H1 (cell line): ENCODE results near the gene FAM236A. TPM values are rescaled to one million over a fixed set of nuclear protein-coding genes. Genes with fewer than 3 reads are reported as not detected.
A peak's percentile ranks its signal among the peaks of the same experiment; 100 is the strongest.
"Not testable (repeated sequence)": the region's sequence is repeated elsewhere in the genome, so short reads cannot be mapped to it uniquely, and the experiment has no call there.

Experiments used
- CTCF ChIA-PET: fragments of 300-600 bp; sonication (Branson Sonifier 250); formaldehyde crosslinking; loops from one replicate; lab custom pipeline; 2021; ENCODE audit not compliant: partially characterized antibody; lab: Charles Lee
- POLR2A ChIA-PET: fragments of 300-600 bp; sonication (Branson Sonifier 250); formaldehyde crosslinking; loops from one replicate; lab custom pipeline; 2021; ENCODE audit warnings: inconsistent platforms; ENCODE audit not compliant: partially characterized antibody; lab: Charles Lee
- DNase-seq, 2 experiments: peaks; one replicate each; pipeline versions ENCODE4 v3.0.0 to v3.0.0-alpha.2; 2010 to 2022; ENCODE audit warnings: low spot score in 2 of 2, low read depth in 1 of 2, mixed read lengths in 1 of 2
- FAIRE-seq: peaks from 2 replicates; lab custom pipeline; 2011; peaks lifted over from hg19 to GRCh38; lab: Jason Lieb, UNC
- H2AFZ ChIP-seq: 2 replicates; pipeline ENCODE4 v1.8.1; 2012; ENCODE audit warnings: low read length, inconsistent platforms
- H2AK5ac ChIP-seq: 2 replicates; pipeline ENCODE4 v1.6.1; 2013; ENCODE audit warnings: low read depth, low read length
- H2BK120ac ChIP-seq: replicated peaks from 2 replicates; pipeline ENCODE3; 2013; ENCODE audit warnings: low read depth, low read length, inconsistent platforms
- H2BK12ac ChIP-seq: 2 replicates; pipeline ENCODE4 v1.6.1; 2013; ENCODE audit warnings: low read depth, low read length
- H2BK15ac ChIP-seq: 2 replicates; pipeline ENCODE4 v1.6.1; 2013; ENCODE audit warnings: low read length
- H2BK20ac ChIP-seq: 2 replicates; pipeline ENCODE4 v1.6.1; 2013; ENCODE audit warnings: low read length
- H2BK5ac ChIP-seq: 2 replicates; pipeline ENCODE4 v1.6.1; 2013; ENCODE audit warnings: low read depth, low read length
- H3K14ac ChIP-seq: 2 replicates; pipeline ENCODE4 v1.6.1; 2013; ENCODE audit warnings: inconsistent platforms; ENCODE audit not compliant: insufficient read length
- H3K18ac ChIP-seq: 2 replicates; pipeline ENCODE4 v1.6.1; 2013; ENCODE audit warnings: low read length; ENCODE audit errors: extremely low read depth
- H3K23ac ChIP-seq: 2 replicates; pipeline ENCODE4 v1.6.1; 2013; ENCODE audit warnings: inconsistent platforms; ENCODE audit not compliant: insufficient read length
- H3K23me2 ChIP-seq: 2 replicates; pipeline ENCODE4 v1.6.1; 2013; ENCODE audit warnings: low read depth, low read length
- H3K27ac ChIP-seq: 2 replicates; pipeline ENCODE4 v1.6.1; 2011; ENCODE audit warnings: low read depth, low read length, inconsistent platforms
- H3K27me3 ChIP-seq, 4 experiments: replicated peaks in 1 of 4; 1 replicate in 1 of 4; 2 replicates in 3 of 4; pipeline versions ENCODE4 v1.6.1 to v1.8.1; 2011 to 2013; ENCODE audit warnings: low read length in 3 of 4, mild to moderate bottlenecking in 3 of 4, inconsistent platforms in 2 of 4, mixed read lengths in 2 of 4, moderate library complexity in 1 of 4; ENCODE audit not compliant: control insufficient read depth in 3 of 4, insufficient read depth in 3 of 4; ENCODE audit errors: extremely low read depth in 1 of 4
- H3K36me3 ChIP-seq, 4 experiments: 2 replicates each; pipeline versions ENCODE4 v1.6.1 to v1.8.1; 2011 to 2013; ENCODE audit warnings: mild to moderate bottlenecking in 4 of 4, low read length in 3 of 4, moderate library complexity in 2 of 4, control low read depth in 1 of 4, inconsistent platforms in 1 of 4; ENCODE audit not compliant: insufficient read depth in 4 of 4, control insufficient read depth in 2 of 4
- H3K4ac ChIP-seq: replicated peaks from 2 replicates; pipeline ENCODE3; 2013; ENCODE audit warnings: low read length, low read depth, mixed read lengths, inconsistent platforms; ENCODE audit not compliant: insufficient read length
- H3K4me1 ChIP-seq, 4 experiments: replicated peaks in 1 of 4; 1 replicate in 1 of 4; 2 replicates in 3 of 4; pipeline versions ENCODE4 v1.6.1 to v1.8.1; 2011 to 2013; ENCODE audit warnings: low read length in 3 of 4, inconsistent platforms in 2 of 4, mixed read lengths in 1 of 4; ENCODE audit not compliant: insufficient read depth in 4 of 4, control insufficient read depth in 3 of 4
- H3K4me2 ChIP-seq, 2 experiments: 2 replicates each; pipeline versions ENCODE4 v1.6.1 to v1.8.1; 2011 to 2013; ENCODE audit warnings: low read depth in 2 of 2, low read length in 2 of 2, control low read depth in 1 of 2, inconsistent platforms in 1 of 2, mild to moderate bottlenecking in 1 of 2; ENCODE audit not compliant: insufficient read depth in 1 of 2
- H3K4me3 ChIP-seq, 4 experiments: fragments of 200-600, 300-600 bp in 1 of 4; sonication (generic), shearing (Covaris generic), sonication (Bioruptor Twin) in 1 of 4; 2 replicates each; pipeline versions ENCODE4 v1.5.1 to v1.8.1; 2011 to 2016; ENCODE audit warnings: low read length in 4 of 4, low read depth in 3 of 4, control low read depth in 2 of 4, inconsistent platforms in 2 of 4, mild to moderate bottlenecking in 2 of 4, mixed read lengths in 1 of 4, moderate library complexity in 1 of 4; ENCODE audit not compliant: insufficient read depth in 2 of 4; ENCODE audit errors: extremely low read depth in 1 of 4
- H3K56ac ChIP-seq: replicated peaks from 2 replicates; pipeline ENCODE3; 2013; ENCODE audit warnings: low read depth, mild to moderate bottlenecking, mixed read lengths, low read length, inconsistent platforms; ENCODE audit not compliant: insufficient read length
- H3K79me1 ChIP-seq: 2 replicates; pipeline ENCODE4 v1.6.1; 2013; ENCODE audit warnings: low read depth, low read length, control low read depth
- H3K79me2 ChIP-seq, 2 experiments: 2 replicates each; pipeline versions ENCODE4 v1.6.1 to v1.8.1; 2012 to 2013; ENCODE audit warnings: low read length in 2 of 2, mild to moderate bottlenecking in 2 of 2, inconsistent platforms in 1 of 2; ENCODE audit not compliant: insufficient read depth in 2 of 2, control insufficient read depth in 1 of 2
- H3K9ac ChIP-seq, 4 experiments: replicated peaks in 1 of 4; 1 replicate in 1 of 4; 2 replicates in 3 of 4; pipeline versions ENCODE4 v1.6.1 to v1.8.1; 2011 to 2013; ENCODE audit warnings: low read depth in 3 of 4, low read length in 3 of 4, control low read depth in 2 of 4, mild to moderate bottlenecking in 2 of 4, moderate library complexity in 2 of 4, inconsistent platforms in 1 of 4; ENCODE audit errors: extremely low read depth in 1 of 4
- H3K9me3 ChIP-seq, 2 experiments: 2 replicates each; pipeline versions ENCODE4 v1.6.1 to v1.8.1; 2012 to 2013; ENCODE audit warnings: mild to moderate bottlenecking in 2 of 2, moderate library complexity in 2 of 2, control low read depth in 1 of 2, inconsistent platforms in 1 of 2, low read depth in 1 of 2, low read length in 1 of 2, mixed read lengths in 1 of 2; ENCODE audit not compliant: insufficient read depth in 2 of 2
- H4K20me1 ChIP-seq, 2 experiments: replicated peaks in 1 of 2; 2 replicates each; pipeline versions ENCODE3 to v1.8.1; 2011 to 2013; ENCODE audit warnings: inconsistent platforms in 2 of 2, low read length in 2 of 2, mild to moderate bottlenecking in 1 of 2; ENCODE audit not compliant: insufficient read depth in 2 of 2, control insufficient read depth in 1 of 2
- H4K5ac ChIP-seq: 2 replicates; pipeline ENCODE4 v1.6.1; 2013; ENCODE audit warnings: low read length, low read depth, mixed read lengths, inconsistent platforms; ENCODE audit not compliant: insufficient read length
- H4K8ac ChIP-seq: 2 replicates; pipeline ENCODE4 v1.8.0; 2013; ENCODE audit warnings: mild to moderate bottlenecking, moderate library complexity, low read length, inconsistent platforms; ENCODE audit not compliant: insufficient read depth; ENCODE audit errors: extremely low read depth
- H4K91ac ChIP-seq: replicated peaks from 2 replicates; pipeline ENCODE3; 2013; ENCODE audit warnings: low read length, mixed read lengths, inconsistent platforms; ENCODE audit not compliant: insufficient read length
- WGBS, 2 experiments: shearing (Covaris generic) in 1 of 2; methylation state at CpG; one replicate each; pipeline versions ENCODE4 v1.1.6 to v1.1.7; 2013 to 2015; ENCODE audit warnings: low lambda C conversion rate in 2 of 2, mixed read lengths in 2 of 2, inconsistent platforms in 1 of 2, low coverage in 1 of 2, missing lambda C conversion rate in 1 of 2; ENCODE audit not compliant: insufficient replicate concordance in 2 of 2, insufficient coverage in 1 of 2, insufficient read length in 1 of 2; ENCODE audit errors: extremely low coverage in 1 of 2, missing lambda C conversion rate in 1 of 2; 5-methylcytosine and 5-hydroxymethylcytosine counted together
- polyA plus RNA-seq, 7 experiments: library from polyadenylated mRNA; depleted of rRNA in 3 of 7; stranded (reverse) in 5 of 7; unstranded in 2 of 7; fragments of >200 nt in 5 of 7; fragments of 200-250 nt in 2 of 7; gene quantifications; 1 replicate in 5 of 7; 2 replicates in 1 of 7; 4 replicates in 1 of 7; pipeline versions ENCODE4 v1.2.1 to v1.2.3, GENCODE V29; 2011 to 2013; ENCODE audit warnings: missing spikeins in 2 of 7, mixed read lengths in 2 of 7
- total RNA-seq: library from RNA; stranded (reverse); fragmentation: NEBNext Ultra II Directional; extraction: Animal tissue kit (Norgen Biotek cat#: 25700); gene quantifications from 2 replicates; pipeline ENCODE4 v1.2.1, GENCODE V29; 2021

The FAM236A gene
- total and polyA plus RNA-seq, 2 of the 8 experiments (the other 6 are each of a cell fraction or from before 2014, with no cell fraction given): not detected

GRCh38 chrX:72932283-72932682 is 5.7 kb upstream of the FAM236A start:
- H2BK120ac ChIP-seq, H3K14ac ChIP-seq, H3K56ac ChIP-seq, H3K4me1 ChIP-seq, H2BK15ac ChIP-seq, H3K23me2 ChIP-seq, H3K9ac ChIP-seq, H3K4me2 ChIP-seq, POLR2A ChIA-PET, H2BK20ac ChIP-seq, H2AFZ ChIP-seq, H3K79me2 ChIP-seq, H3K4me3 ChIP-seq, H2AK5ac ChIP-seq, CTCF ChIA-PET, H3K18ac ChIP-seq, H4K91ac ChIP-seq, FAIRE-seq, H3K4ac ChIP-seq, H3K79me1 ChIP-seq, H3K27ac ChIP-seq, H4K8ac ChIP-seq, H3K36me3 ChIP-seq, H4K20me1 ChIP-seq, H2BK5ac ChIP-seq, H3K9me3 ChIP-seq, H3K27me3 ChIP-seq, H3K23ac ChIP-seq, H4K5ac ChIP-seq, H2BK12ac ChIP-seq, DNase-seq: not testable (repeated sequence)
- WGBS, 2 experiments: no CpG with 5 or more reads among the region's 1 CpG

GRCh38 chrX:72936455-72936854 is 1.6 kb upstream of the FAM236A start:
- H3K18ac ChIP-seq, H3K79me2 ChIP-seq, DNase-seq, H3K9me3 ChIP-seq, H3K23me2 ChIP-seq, H2BK120ac ChIP-seq, H4K20me1 ChIP-seq, H4K8ac ChIP-seq, H3K4me1 ChIP-seq, H3K79me1 ChIP-seq, H3K56ac ChIP-seq, H3K14ac ChIP-seq, H3K4ac ChIP-seq, H2AK5ac ChIP-seq, H2BK12ac ChIP-seq, H3K36me3 ChIP-seq, H2BK15ac ChIP-seq, H4K91ac ChIP-seq, H3K23ac ChIP-seq, H2BK5ac ChIP-seq, POLR2A ChIA-PET, H3K4me3 ChIP-seq, H2AFZ ChIP-seq, H4K5ac ChIP-seq, H3K27me3 ChIP-seq, H2BK20ac ChIP-seq, H3K4me2 ChIP-seq, CTCF ChIA-PET, H3K27ac ChIP-seq, H3K9ac ChIP-seq: not testable (repeated sequence)
- WGBS, 2 experiments: no CpG with 5 or more reads among the region's 7 CpGs
- peak; percentile 100 for FAIRE-seq
